Measurements from ENCODE around the gene HTATSF1. TPM values are rescaled to one million over a fixed set of nuclear protein-coding genes. Genes with fewer than 3 reads are reported as not detected.

Gene HTATSF1
- total RNA-seq, 1 experiment from 2014 or later: 39.7 TPM

DNA sequence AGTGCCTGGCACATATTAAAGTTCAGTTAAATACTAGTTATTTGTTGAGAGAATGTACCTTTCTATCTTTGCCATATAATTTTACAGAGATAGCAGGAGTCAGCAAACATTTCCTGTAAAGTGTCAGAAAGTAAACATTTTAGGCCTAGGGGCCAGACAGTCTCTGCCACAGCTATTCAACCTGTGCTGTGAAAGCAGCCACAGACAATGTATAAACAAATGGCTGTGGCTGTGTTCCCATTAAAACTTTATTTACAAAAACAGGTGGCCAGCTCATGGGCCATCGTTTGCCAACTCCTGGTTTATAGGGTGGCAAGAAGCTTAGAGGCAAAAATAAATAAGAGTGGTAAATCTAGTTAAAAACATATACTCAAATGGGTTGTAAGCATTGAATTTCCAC, 43.6 kb upstream of the HTATSF1 start:
- TF ChIP-seq, protein P1, sequence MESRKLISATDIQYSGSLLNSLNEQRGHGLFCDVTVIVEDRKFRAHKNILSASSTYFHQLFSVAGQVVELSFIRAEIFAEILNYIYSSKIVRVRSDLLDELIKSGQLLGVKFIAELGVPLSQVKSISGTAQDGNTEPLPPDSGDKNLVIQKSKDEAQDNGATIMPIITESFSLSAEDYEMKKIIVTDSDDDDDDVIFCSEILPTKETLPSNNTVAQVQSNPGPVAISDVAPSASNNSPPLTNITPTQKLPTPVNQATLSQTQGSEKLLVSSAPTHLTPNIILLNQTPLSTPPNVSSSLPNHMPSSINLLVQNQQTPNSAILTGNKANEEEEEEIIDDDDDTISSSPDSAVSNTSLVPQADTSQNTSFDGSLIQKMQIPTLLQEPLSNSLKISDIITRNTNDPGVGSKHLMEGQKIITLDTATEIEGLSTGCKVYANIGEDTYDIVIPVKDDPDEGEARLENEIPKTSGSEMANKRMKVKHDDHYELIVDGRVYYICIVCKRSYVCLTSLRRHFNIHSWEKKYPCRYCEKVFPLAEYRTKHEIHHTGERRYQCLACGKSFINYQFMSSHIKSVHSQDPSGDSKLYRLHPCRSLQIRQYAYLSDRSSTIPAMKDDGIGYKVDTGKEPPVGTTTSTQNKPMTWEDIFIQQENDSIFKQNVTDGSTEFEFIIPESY (IDR thresholded peaks at IDR 0.05; ENCODE audit: extremely low read depth, insufficient replicate concordance, low read length): no peak
- TF ChIP-seq RAD21 (IDR thresholded peaks at IDR 0.05; ENCODE audit: low read depth): no peak
- TF ChIP-seq EGR1 (IDR thresholded peaks at IDR 0.05; ENCODE audit: low read depth): no peak
- no peak for TF ChIP-seq POLR2AphosphoS5 (IDR thresholded peaks at IDR 0.05; ENCODE audit: low read depth, low read length)
- TF ChIP-seq, protein P2, sequence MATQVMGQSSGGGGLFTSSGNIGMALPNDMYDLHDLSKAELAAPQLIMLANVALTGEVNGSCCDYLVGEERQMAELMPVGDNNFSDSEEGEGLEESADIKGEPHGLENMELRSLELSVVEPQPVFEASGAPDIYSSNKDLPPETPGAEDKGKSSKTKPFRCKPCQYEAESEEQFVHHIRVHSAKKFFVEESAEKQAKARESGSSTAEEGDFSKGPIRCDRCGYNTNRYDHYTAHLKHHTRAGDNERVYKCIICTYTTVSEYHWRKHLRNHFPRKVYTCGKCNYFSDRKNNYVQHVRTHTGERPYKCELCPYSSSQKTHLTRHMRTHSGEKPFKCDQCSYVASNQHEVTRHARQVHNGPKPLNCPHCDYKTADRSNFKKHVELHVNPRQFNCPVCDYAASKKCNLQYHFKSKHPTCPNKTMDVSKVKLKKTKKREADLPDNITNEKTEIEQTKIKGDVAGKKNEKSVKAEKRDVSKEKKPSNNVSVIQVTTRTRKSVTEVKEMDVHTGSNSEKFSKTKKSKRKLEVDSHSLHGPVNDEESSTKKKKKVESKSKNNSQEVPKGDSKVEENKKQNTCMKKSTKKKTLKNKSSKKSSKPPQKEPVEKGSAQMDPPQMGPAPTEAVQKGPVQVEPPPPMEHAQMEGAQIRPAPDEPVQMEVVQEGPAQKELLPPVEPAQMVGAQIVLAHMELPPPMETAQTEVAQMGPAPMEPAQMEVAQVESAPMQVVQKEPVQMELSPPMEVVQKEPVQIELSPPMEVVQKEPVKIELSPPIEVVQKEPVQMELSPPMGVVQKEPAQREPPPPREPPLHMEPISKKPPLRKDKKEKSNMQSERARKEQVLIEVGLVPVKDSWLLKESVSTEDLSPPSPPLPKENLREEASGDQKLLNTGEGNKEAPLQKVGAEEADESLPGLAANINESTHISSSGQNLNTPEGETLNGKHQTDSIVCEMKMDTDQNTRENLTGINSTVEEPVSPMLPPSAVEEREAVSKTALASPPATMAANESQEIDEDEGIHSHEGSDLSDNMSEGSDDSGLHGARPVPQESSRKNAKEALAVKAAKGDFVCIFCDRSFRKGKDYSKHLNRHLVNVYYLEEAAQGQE (IDR thresholded peaks at IDR 0.05; ENCODE audit: low read depth): no peak
- TF ChIP-seq CBX3 (IDR thresholded peaks at IDR 0.05; ENCODE audit: low read depth): no peak
- TF ChIP-seq CEBPB (IDR thresholded peaks at IDR 0.05; ENCODE audit: low read depth): no peak
- TF ChIP-seq POLR2A (IDR thresholded peaks at IDR 0.05; ENCODE audit: borderline replicate concordance, extremely low read depth, insufficient read depth, insufficient read length): no peak
- TF ChIP-seq, protein P3, sequence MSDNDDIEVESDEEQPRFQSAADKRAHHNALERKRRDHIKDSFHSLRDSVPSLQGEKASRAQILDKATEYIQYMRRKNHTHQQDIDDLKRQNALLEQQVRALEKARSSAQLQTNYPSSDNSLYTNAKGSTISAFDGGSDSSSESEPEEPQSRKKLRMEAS (IDR thresholded peaks at IDR 0.05): no peak
- no peak for TF ChIP-seq EZH2phosphoT487 (IDR thresholded peaks at IDR 0.05; ENCODE audit: borderline replicate concordance)
- no peak for TF ChIP-seq TCF7L2 (IDR thresholded peaks at IDR 0.05; ENCODE audit: borderline replicate concordance, extremely low read depth, insufficient read depth, insufficient read length)
- no peak for TF ChIP-seq ZFX (IDR thresholded peaks at IDR 0.05)
- no peak for TF ChIP-seq FOSL1 (IDR thresholded peaks at IDR 0.05; ENCODE audit: low read depth)
- TF ChIP-seq, protein P4, sequence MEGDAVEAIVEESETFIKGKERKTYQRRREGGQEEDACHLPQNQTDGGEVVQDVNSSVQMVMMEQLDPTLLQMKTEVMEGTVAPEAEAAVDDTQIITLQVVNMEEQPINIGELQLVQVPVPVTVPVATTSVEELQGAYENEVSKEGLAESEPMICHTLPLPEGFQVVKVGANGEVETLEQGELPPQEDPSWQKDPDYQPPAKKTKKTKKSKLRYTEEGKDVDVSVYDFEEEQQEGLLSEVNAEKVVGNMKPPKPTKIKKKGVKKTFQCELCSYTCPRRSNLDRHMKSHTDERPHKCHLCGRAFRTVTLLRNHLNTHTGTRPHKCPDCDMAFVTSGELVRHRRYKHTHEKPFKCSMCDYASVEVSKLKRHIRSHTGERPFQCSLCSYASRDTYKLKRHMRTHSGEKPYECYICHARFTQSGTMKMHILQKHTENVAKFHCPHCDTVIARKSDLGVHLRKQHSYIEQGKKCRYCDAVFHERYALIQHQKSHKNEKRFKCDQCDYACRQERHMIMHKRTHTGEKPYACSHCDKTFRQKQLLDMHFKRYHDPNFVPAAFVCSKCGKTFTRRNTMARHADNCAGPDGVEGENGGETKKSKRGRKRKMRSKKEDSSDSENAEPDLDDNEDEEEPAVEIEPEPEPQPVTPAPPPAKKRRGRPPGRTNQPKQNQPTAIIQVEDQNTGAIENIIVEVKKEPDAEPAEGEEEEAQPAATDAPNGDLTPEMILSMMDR (IDR thresholded peaks at IDR 0.05 in 2 of 3, conservative IDR thresholded peaks at IDR 0.05 in 1 of 3; ENCODE audit: borderline replicate concordance in 1 of 3, insufficient read depth in 1 of 3, low read depth in 2 of 3, low read length in 2 of 3): no peak
- no peak for TF ChIP-seq SP1 (IDR thresholded peaks at IDR 0.05; ENCODE audit: low read depth)
- TF ChIP-seq JUND (IDR thresholded peaks at IDR 0.05): no peak
- Histone ChIP-seq H3K4me3 (replicated peaks in 1 of 2; ENCODE audit: low read depth in 1 of 2, low read length in 2 of 2) (no peak overlapping the region), H3K4me2 (ENCODE audit: low read length) (no peak overlapping the region), H3K27me3 (ENCODE audit: insufficient read depth, low read length) (no peaks in the 10 kb centered on the region), H3K27ac (ENCODE audit: low read depth, low read length) (no peak overlapping the region), H3K36me3 (ENCODE audit: control insufficient read depth in 1 of 2, insufficient read depth in 2 of 2, low read length in 2 of 2) (no peaks in the 10 kb centered on the region), H3K9ac (ENCODE audit: low read length) (no peak overlapping the region), H2AFZ (ENCODE audit: low read depth, low read length, poor library complexity, severe bottlenecking) (no peak overlapping the region), H3K9me2 (ENCODE audit: insufficient read depth) (no peaks in the 10 kb centered on the region), H3K4me1 (ENCODE audit: control insufficient read depth in 1 of 2, insufficient read depth in 2 of 2, low read length in 2 of 2) (peaks cover 2 to 6% of the 10 kb centered on the region in 2 experiments; a peak in 1 of 4 replicates), H3K9me3 (ENCODE audit: control insufficient read depth in 1 of 2, insufficient read depth in 1 of 2, low read depth in 1 of 2, low read length in 2 of 2) (no peaks in the 10 kb centered on the region), H3K79me2 (ENCODE audit: insufficient read depth, low read length) (no peaks in the 10 kb centered on the region), H4K20me1 (ENCODE audit: insufficient read depth) (no peaks in the 10 kb centered on the region)
- RAD21 ChIA-PET (ENCODE audit: low non-redundant PET in 1 of 2, low total read pairs in 2 of 2, uncharacterized antibody in 2 of 2, unreplicated experiment in 2 of 2): no interaction called here
- DNase-seq (ENCODE audit: low read depth, low spot score) (no peak), ATAC-seq (no peak)
- POLR2A ChIA-PET: no interaction called here
- intact Hi-C loops (cut with micrococcal nuclease): no loop called here
- CTCF ChIA-PET: no interaction called here
- BruUV-seq (replicated peaks): no TSS peak
